Measurements from ENCODE around the gene RORC.
"Not testable (repeated sequence)": the region's sequence is repeated elsewhere in the genome, so short reads cannot be mapped to it uniquely, and the experiment has no call there.

RORC gene

DNA sequence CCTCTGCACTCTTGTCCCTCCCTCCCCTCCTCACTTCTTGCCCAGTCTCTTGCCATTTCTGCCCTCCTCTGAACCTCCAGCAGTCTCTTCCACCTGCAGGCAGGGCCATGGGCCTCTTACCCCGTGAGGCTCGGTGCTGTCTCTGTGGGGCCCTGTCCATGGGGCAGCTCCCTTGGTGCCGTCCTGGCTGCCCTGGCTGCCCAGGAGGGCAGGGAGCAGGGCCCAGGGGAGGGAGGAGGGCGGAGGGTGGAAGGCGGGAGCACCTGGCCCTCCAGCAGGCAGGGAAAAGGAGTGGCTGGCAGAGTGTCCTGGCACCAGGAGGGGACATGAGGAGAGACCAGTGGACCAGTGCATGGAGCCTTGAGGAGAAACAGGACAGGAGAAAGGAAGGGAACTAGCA, at the start of gene RORC:
TSS of gene RORC (minus strand) at position 198 of the 400 bp plus-strand sequence. CDS start at position 160, 38 bp downstream.
- H3K27ac Mint-ChIP-seq: peak within 1 kb of the TSS in 1 of 2 donors; percentile 79
- ATAC-seq (no peak), DNase-seq (no peak)
- no peaks in the 10 kb centered on the region for H3K27me3 Mint-ChIP-seq
- no peak within 1 kb of the TSS for H3K4me3 Mint-ChIP-seq
- peaks cover 86% of the 10 kb centered on the region for H3K4me1 Mint-ChIP-seq
- no peaks in the 10 kb centered on the region for H3K9me3 Mint-ChIP-seq

GRCh38 chr1:151875419-151876097, 44.0 kb upstream of the RORC start:
- Mint-ChIP-seq H3K27ac (no peak overlapping the region), H3K27me3 (no peaks in the 10 kb centered on the region), H3K4me3 (no peak overlapping the region)

GRCh38 chr1:151872776-151873175, 41.2 kb upstream of the RORC start:
- peaks cover 15% of the 10 kb centered on the region for H3K4me1 Mint-ChIP-seq
- H3K27ac Mint-ChIP-seq, DNase-seq, H3K9me3 Mint-ChIP-seq, H3K27me3 Mint-ChIP-seq, ATAC-seq, H3K4me3 Mint-ChIP-seq: not testable (repeated sequence)

More at GRCh38 chr1:151875419-151876097, 44.0 kb upstream of the RORC start:
- H3K4me1 Mint-ChIP-seq: peaks cover 15% of the 10 kb centered on the region
- ATAC-seq: no peak
- H3K9me3 Mint-ChIP-seq: no peaks in the 10 kb centered on the region
- no peak for DNase-seq

- H3K4me1 Mint-ChIP-seq: peaks cover 15% of the 10 kb centered on the region
- no peak for ATAC-seq
- H3K4me3 Mint-ChIP-seq: no peak overlapping the region
- no peaks in the 10 kb centered on the region for H3K27me3 Mint-ChIP-seq
- no peak for DNase-seq
- H3K27ac Mint-ChIP-seq: no peak overlapping the region
- peaks cover 0 to 3% of the 10 kb centered on the region in 2 donors for H3K9me3 Mint-ChIP-seq
These were observed 39.9 kb upstream of the RORC start for GRCh38 chr1:151871284-151872030.

DNA sequence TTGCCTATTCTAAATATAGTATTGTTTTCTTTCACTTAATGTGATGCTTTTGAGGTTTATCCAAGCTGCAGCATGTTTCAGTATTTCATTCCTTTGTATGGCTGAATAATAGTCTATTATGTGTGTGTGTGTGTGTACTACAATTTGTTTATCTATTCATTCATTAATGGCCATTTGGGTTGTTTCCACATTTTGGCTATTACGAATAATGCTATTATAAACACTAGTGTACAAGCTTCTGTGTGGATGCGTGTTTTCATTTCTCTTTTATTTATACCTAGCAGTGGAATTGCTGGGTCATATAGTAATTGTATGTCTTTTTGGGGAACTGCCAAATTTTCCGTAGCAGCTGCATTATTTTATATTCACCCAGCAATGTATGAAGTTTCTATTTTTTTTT, 36.9 kb upstream of the RORC start:
- no peak overlapping the region for H3K27ac Mint-ChIP-seq
- peaks cover 0 to 3% of the 10 kb centered on the region in 2 donors for H3K9me3 Mint-ChIP-seq
- ATAC-seq (no peak), DNase-seq (no peak)
- H3K4me3 Mint-ChIP-seq: no peak overlapping the region
- peaks cover 9% of the 10 kb centered on the region for H3K27me3 Mint-ChIP-seq
- H3K4me1 Mint-ChIP-seq: no peaks in the 10 kb centered on the region

DNA sequence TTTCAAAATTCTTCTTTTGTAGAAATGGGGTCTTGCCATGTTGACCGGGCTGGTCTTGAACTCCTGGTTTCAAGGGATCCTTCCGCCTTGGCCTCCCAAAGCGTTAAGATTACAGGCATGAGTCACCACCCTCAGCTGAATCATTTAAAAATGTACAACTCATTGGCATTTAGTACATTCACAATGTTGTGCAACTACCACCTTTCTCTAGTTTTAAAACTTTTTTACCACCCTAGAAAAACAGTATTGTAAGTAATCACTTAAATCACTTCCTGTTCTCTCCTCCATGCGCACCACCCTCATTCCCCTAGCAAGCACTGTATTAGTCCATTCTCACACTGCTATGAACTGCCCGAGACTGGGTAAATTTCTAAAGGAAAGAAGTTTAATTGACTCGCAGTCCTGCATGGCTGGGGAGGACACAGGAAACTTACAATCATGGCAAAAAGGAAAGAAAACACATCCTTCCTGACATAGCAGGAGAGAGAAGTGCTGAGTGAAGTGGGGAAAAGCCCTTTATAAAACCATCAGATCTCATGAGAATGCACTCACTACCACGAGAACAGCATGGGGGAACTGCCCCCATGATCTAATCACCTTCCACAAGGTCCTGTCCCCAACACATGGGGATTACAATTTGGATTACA, 36.3 kb upstream of the RORC start:
- DNase-seq (no peak), ATAC-seq (peak; percentile 40)
- Mint-ChIP-seq H3K4me1 (no peaks in the 10 kb centered on the region), H3K4me3 (no peak overlapping the region), H3K9me3 (peaks cover 0 to 3% of the 10 kb centered on the region in 2 donors), H3K27ac (no peak overlapping the region), H3K27me3 (peaks cover 9% of the 10 kb centered on the region)

- no peaks in the 10 kb centered on the region for H3K4me1 Mint-ChIP-seq
- peaks cover 9% of the 10 kb centered on the region for H3K27me3 Mint-ChIP-seq
- no peak overlapping the region for H3K27ac Mint-ChIP-seq
- no peak for DNase-seq
- no peak overlapping the region for H3K4me3 Mint-ChIP-seq
- peaks cover 0 to 3% of the 10 kb centered on the region in 2 donors for H3K9me3 Mint-ChIP-seq
- no peak for ATAC-seq
These were observed 35.7 kb upstream of the RORC start for GRCh38 chr1:151867321-151867720.

DNA sequence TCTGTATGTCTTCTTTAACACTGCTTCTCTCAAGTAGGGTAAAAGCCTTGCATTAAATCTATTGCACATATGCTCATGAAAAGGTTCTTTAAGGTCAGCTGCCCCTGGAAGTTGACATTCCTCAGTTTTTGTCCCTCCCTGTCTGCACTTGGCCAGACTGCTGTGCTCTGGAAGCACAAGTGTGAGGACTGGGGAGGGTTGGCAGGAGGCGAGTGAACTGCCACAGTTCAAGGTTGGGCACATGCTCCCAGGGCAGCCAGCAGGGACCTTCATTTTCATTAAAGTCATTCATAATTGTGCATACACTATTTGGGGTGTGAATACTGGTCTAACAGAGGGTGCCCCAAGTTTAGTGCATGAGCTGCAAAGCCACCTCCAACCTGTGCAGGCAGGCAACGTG, 32.8 kb upstream of the RORC start:
- Mint-ChIP-seq H3K27ac (no peak overlapping the region), H3K27me3 (peaks cover 9% of the 10 kb centered on the region), H3K9me3 (peaks cover 0 to 3% of the 10 kb centered on the region in 2 donors), H3K4me1 (peaks cover 5% of the 10 kb centered on the region), H3K4me3 (no peak overlapping the region)
- ATAC-seq (no peak), DNase-seq (no peak)

GRCh38 chr1:151862604-151863003, 31.0 kb upstream of the RORC start:
- Mint-ChIP-seq H3K27ac (no peak overlapping the region), H3K9me3 (peaks cover 0 to 2% of the 10 kb centered on the region in 2 donors)

DNA sequence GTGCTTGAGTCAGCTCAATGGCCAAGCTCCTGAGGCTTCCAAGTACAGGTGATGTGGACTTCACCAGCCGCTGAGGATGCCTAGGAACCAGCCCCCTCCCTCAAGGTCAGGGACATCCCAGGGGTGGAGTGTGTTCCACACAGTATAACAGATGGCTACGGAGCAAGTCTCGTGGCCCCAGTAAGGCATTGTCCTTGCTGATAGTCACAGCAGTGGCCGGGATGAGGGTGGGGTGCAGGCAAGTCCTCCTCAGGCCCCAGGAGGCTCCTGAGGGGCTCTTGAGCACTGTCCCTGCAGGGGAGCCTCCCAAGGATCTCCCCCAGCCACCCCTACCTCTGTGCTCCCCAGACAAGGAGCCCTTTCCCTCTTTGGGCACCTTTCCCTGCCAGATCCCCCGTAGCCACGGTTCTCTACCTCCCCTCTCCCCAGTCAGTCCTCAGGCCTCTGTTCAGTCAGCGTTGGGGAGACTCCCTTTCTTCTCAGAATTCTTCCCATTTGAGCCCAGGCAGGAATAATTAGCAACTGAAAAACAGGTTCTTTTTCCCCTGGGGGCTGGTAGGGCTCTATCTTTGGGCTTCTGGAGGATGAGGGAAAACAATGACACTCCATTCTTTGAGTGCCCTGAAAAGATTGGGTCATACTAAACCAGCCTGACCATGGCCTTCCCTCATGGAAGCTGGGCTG, 29.0 kb upstream of the RORC start:
- Mint-ChIP-seq H3K4me3 (no peak overlapping the region), H3K9me3 (no peaks in the 10 kb centered on the region), H3K27me3 (peaks cover 9% of the 10 kb centered on the region), H3K27ac (no peak overlapping the region), H3K4me1 (peaks cover 5% of the 10 kb centered on the region)
- no peak for ATAC-seq
- DNase-seq: no peak

More at GRCh38 chr1:151862604-151863003, 31.0 kb upstream of the RORC start:
- Mint-ChIP-seq H3K27me3 (peaks cover 9% of the 10 kb centered on the region), H3K4me3 (no peak overlapping the region), H3K4me1 (peaks cover 5% of the 10 kb centered on the region)
- no peak for DNase-seq
- no peak for ATAC-seq

DNA sequence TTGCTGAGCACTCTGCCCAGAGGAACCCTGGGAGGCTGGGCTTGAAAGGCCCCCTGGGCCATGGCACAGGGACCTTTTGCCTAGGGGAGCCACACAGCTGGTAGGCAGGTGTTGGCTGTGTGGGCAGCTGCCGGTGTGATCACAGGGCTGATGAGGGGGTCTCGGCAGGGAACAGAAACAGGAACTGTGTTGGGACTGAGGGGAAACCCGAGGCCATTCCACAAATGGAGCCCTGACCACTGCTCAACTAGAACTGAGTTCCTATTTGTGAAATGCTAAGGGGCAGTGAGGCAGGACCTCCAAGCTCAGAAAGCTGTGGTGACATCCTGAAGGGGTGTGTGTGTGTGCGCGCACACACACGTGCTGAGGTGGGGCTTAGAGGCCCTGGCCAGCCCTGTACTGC, 28.3 kb upstream of the RORC start:
- DNase-seq (no peak), ATAC-seq (no peak)
- no peak overlapping the region for H3K27ac Mint-ChIP-seq
- H3K27me3 Mint-ChIP-seq: peaks cover 1% of the 10 kb centered on the region
- no peak overlapping the region for H3K4me3 Mint-ChIP-seq
- peaks cover 5% of the 10 kb centered on the region for H3K4me1 Mint-ChIP-seq
- H3K9me3 Mint-ChIP-seq: no peaks in the 10 kb centered on the region

- H3K27me3 Mint-ChIP-seq: no peaks in the 10 kb centered on the region
- ATAC-seq: no peak
- peak overlapping the region in 1 of 2 donors; percentile 71 for H3K27ac Mint-ChIP-seq
These were observed 27.5 kb upstream of the RORC start for GRCh38 chr1:151858886-151859665.

GRCh38 chr1:151858030-151858746, 26.6 kb upstream of the RORC start:
- H3K4me3 Mint-ChIP-seq: no peak overlapping the region
- H3K4me1 Mint-ChIP-seq: peaks cover 5% of the 10 kb centered on the region
- H3K9me3 Mint-ChIP-seq: no peaks in the 10 kb centered on the region
- DNase-seq (no peak), ATAC-seq (no peak)
- H3K27ac Mint-ChIP-seq: no peak overlapping the region
- H3K27me3 Mint-ChIP-seq: no peaks in the 10 kb centered on the region

More at GRCh38 chr1:151858886-151859665, 27.5 kb upstream of the RORC start:
- H3K9me3 Mint-ChIP-seq: no peaks in the 10 kb centered on the region
- H3K4me1 Mint-ChIP-seq: peaks cover 5% of the 10 kb centered on the region
- DNase-seq: no peak
- no peak overlapping the region for H3K4me3 Mint-ChIP-seq

GRCh38 chr1:151855933-151856332, 24.3 kb upstream of the RORC start:
- no peak for ATAC-seq
- H3K27ac Mint-ChIP-seq: no peak overlapping the region
- H3K27me3 Mint-ChIP-seq: peaks cover 6% of the 10 kb centered on the region

More at GRCh38 chr1:151855933-151856332, 24.3 kb upstream of the RORC start:
- no peak overlapping the region for H3K4me3 Mint-ChIP-seq
- H3K4me1 Mint-ChIP-seq: peaks cover 5% of the 10 kb centered on the region
- no peaks in the 10 kb centered on the region for H3K9me3 Mint-ChIP-seq
- no peak for DNase-seq

All from stimulated activated naive CD8-positive, alpha-beta T cell treated with anti-CD3 and anti-CD28 coated beads, Interleukin-15, amount 100 ng/mL, for 72 hours (primary cell).